Esophagus muscularis mucosa (tissue), 4 donors: ENCODE results near the gene SERTAD1. TPM values are rescaled to one million over a fixed set of nuclear protein-coding genes. Genes with fewer than 3 reads are reported as not detected.

Source experiments
- DNase-seq: peaks from one replicate; pipeline ENCODE4 v3.0.0-alpha.2; 2017; ENCODE audit errors: extremely low spot score
- H3K27ac ChIP-seq, 4 donors: fragments of 200-600 bp; sonication (generic); replicated peaks in 1 of 4; 1 replicate in 3 of 4; 2 replicates in 1 of 4; pipeline ENCODE4 v1.5.1; 2016 to 2019; ENCODE audit warnings: mild to moderate bottlenecking in 1 of 4
- H3K27me3 ChIP-seq, 4 donors: fragments of 200-600 bp; sonication (generic); one replicate each; pipeline versions ENCODE4 v1.5.1 to v1.6.0; 2016 to 2019
- H3K36me3 ChIP-seq, 4 donors: fragments of 200-600 bp; sonication (generic); one replicate each; pipeline ENCODE4 v1.5.1; 2016 to 2019
- H3K4me1 ChIP-seq, 4 donors: fragments of 200-600 bp; sonication (generic); one replicate each; pipeline ENCODE4 v1.5.1; 2016 to 2019
- H3K4me3 ChIP-seq, 4 donors: fragments of 200-600 bp; sonication (generic); 1 replicate in 2 of 4; 2 replicates in 2 of 4; pipeline ENCODE4 v1.5.1; 2016 to 2019; ENCODE audit warnings: mild to moderate bottlenecking in 4 of 4, moderate library complexity in 1 of 4
- H3K9me3 ChIP-seq, 4 donors: fragments of 200-600 bp; sonication (generic); 1 replicate in 3 of 4; 2 replicates in 1 of 4; pipeline ENCODE4 v1.5.1; 2016 to 2019
- CTCF ChIP-seq, 3 experiments: fragments of 200-600 bp in 2 of 3; fragments of 450-650 bp in 1 of 3; sonication (generic) in 2 of 3; IDR thresholded peaks; one replicate each; pipeline ENCODE4 v1.5.1; 2017 to 2019; ENCODE audit warnings: antibody characterized with exemption in 3 of 3, mild to moderate bottlenecking in 2 of 3, moderate library complexity in 1 of 3
- EP300 ChIP-seq: sonication (generic); formaldehyde crosslinking; IDR thresholded peaks from one replicate; pipeline ENCODE4 v1.6.1; 2017; ENCODE audit warnings: antibody characterized with exemption
- POLR2A ChIP-seq: fragments of 450-650 bp; IDR thresholded peaks from one replicate; pipeline ENCODE4 v1.6.1; 2017; ENCODE audit warnings: antibody characterized with exemption, moderate library complexity, mild to moderate bottlenecking, low read depth
- POLR2AphosphoS5 ChIP-seq, 2 donors: sonication (generic); formaldehyde crosslinking; IDR thresholded peaks; one replicate each; pipeline ENCODE4 v1.6.1; 2017; ENCODE audit warnings: antibody characterized with exemption in 2 of 2
- WGBS: methylation state at CpG from one replicate; pipeline ENCODE4 v1.1.5; 2018; 5-methylcytosine and 5-hydroxymethylcytosine counted together
- intact Hi-C: fragments of 100-400 bp; cut with DNase I; formaldehyde crosslinking; loops from one replicate; pipeline ENCODE4 v1.15.1; 2023
- total RNA-seq, 4 donors: library from RNA; depleted of rRNA; stranded (reverse); fragments of >200 nt; gene quantifications; one replicate each; pipeline versions ENCODE4 v1.1.0 to v1.2.1, GENCODE V29; 2016

The SERTAD1 gene
- total RNA-seq, 4 donors from 2014 or later, result 13.7 to 73.1 (median 22.5) TPM

- intact Hi-C loops, result no loop called here
- Histone ChIP-seq H3K27me3 (no peaks in the 10 kb centered on the region), H3K9me3 (no peaks in the 10 kb centered on the region)
Observed at GRCh38 chr19:40381321-40381720, 44.5 kb downstream of the SERTAD1 start.

GRCh38 chr19:40380199-40381037 is 45.4 kb downstream of the SERTAD1 start:
- H3K27me3 ChIP-seq, result no peaks in the 10 kb centered on the region
- H3K36me3 ChIP-seq, result peaks cover 17 to 58% (median 51%) of the 10 kb centered on the region in 4 donors
- no peak for DNase-seq
- 88% methylated on average over 25 of the region's 37 CpGs for WGBS
- no peak overlapping the region for H3K27ac ChIP-seq
- H3K4me1 ChIP-seq, result no peaks in the 10 kb centered on the region
- no peak overlapping the region for H3K4me3 ChIP-seq
- intact Hi-C loops, result no loop called here
- no peak for TF ChIP-seq CTCF (IDR thresholded peaks at IDR 0.05)
- TF ChIP-seq POLR2AphosphoS5 (IDR thresholded peaks at IDR 0.05), result no peak
- TF ChIP-seq POLR2A, result no peak
- TF ChIP-seq EP300, result no peak
- no peaks in the 10 kb centered on the region for H3K9me3 ChIP-seq

More at GRCh38 chr19:40381321-40381720, 44.5 kb downstream of the SERTAD1 start:
- WGBS, result 100% methylated on average over 2 of the region's 3 CpGs
- TF ChIP-seq POLR2AphosphoS5 (IDR thresholded peaks at IDR 0.05) (no peak), POLR2A (no peak), CTCF (IDR thresholded peaks at IDR 0.05) (no peak), EP300 (no peak)
- DNase-seq, result no peak
- no peak overlapping the region for H3K4me3 ChIP-seq
- no peaks in the 10 kb centered on the region for H3K4me1 ChIP-seq
- H3K36me3 ChIP-seq, result peaks cover 16 to 49% (median 42%) of the 10 kb centered on the region in 4 donors
- no peak overlapping the region for H3K27ac ChIP-seq

GRCh38 chr19:40379446-40380198 is 46.2 kb downstream of the SERTAD1 start:
- intact Hi-C loops, result no loop called here
- Histone ChIP-seq H3K9me3 (no peaks in the 10 kb centered on the region), H3K27me3 (no peaks in the 10 kb centered on the region), H3K36me3 (peaks cover 17 to 66% (median 59%) of the 10 kb centered on the region in 4 donors), H3K4me1 (no peaks in the 10 kb centered on the region), H3K27ac (no peak overlapping the region), H3K4me3 (no peak overlapping the region)
- TF ChIP-seq POLR2A (no peak), CTCF (IDR thresholded peaks at IDR 0.05) (no peak), EP300 (no peak), POLR2AphosphoS5 (IDR thresholded peaks at IDR 0.05) (no peak)
- no peak for DNase-seq
- WGBS, result 76% methylated on average over 10 of the region's 11 CpGs

GRCh38 chr19:40378509-40378908 is 47.3 kb downstream of the SERTAD1 start:
- no peak for TF ChIP-seq CTCF (IDR thresholded peaks at IDR 0.05)
- no peak for TF ChIP-seq EP300
- no peak for TF ChIP-seq POLR2A
- TF ChIP-seq POLR2AphosphoS5 (IDR thresholded peaks at IDR 0.05), result no peak
- H3K9me3 ChIP-seq, result no peaks in the 10 kb centered on the region
- DNase-seq, result no peak
- H3K4me1 ChIP-seq, result no peaks in the 10 kb centered on the region
- H3K36me3 ChIP-seq, result peaks cover 17 to 77% (median 70%) of the 10 kb centered on the region in 4 donors
- H3K4me3 ChIP-seq, result no peak overlapping the region
- H3K27me3 ChIP-seq, result no peaks in the 10 kb centered on the region
- WGBS, result 100% methylated on average over 2 of the region's 2 CpGs
- no peak overlapping the region for H3K27ac ChIP-seq
- intact Hi-C loops, result no loop called here
